ENCODE data around the gene FCGR3B.
"Not testable (repeated sequence)": the region's sequence is repeated elsewhere in the genome, so short reads cannot be mapped to it uniquely, and the experiment has no call there.

FCGR3B gene

DNA sequence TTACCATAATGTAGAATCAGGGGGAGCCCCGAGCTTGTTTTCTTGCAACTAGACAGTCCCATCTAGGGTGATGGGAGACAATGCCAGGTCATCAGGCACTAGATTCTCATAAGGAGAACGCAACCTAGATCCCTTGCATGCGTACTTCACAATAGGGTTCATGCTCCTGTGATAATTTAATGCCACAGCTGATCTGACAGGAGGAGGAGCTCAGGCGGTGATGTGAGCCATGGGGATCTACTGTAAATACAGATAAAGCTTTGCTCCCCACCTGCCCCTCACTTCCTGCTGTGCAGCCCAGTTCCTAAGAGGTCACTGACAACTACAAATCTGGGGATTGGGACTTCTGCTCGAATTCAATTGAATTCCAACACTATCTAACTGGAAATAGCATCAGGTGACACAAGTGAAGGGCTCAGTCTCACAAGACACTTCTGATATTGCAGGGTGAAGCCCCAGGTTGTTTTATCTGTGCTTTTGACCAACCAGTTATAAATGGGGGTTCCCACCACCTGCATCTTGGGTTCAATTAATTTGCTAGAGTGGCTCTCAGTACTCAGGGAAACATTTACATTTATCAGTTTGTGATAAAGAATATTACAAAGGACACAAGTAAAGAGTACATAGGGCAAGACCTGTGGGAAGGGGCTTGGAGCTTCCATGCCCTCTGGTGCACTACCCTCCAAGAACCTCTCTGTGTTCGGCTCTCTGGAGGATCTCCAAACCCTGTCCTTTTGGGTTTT lies 7.4 kb upstream of the FCGR3B start:
- DNase-seq, result not testable (repeated sequence)

DNA sequence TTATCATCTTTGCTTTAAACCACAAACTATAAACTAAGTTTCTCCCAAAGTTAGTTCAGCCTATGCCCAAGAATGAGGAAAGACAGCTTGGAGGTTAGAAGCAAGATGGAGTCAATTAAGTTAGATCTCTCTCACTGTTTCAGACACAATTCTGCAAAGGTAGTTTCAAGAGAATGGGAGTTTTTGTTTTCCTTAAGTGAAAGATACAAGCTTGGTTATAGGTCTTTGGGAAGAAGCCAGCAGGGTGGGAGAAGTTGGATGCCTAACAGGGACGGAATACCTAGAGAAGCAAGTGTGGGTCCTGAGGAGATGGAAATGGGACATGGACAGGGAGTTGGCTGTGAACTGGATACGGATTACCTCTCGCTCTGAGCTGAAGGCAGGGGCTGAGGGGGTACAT lies 6.0 kb upstream of the FCGR3B start:
- DNase-seq, result not testable (repeated sequence)

DNA sequence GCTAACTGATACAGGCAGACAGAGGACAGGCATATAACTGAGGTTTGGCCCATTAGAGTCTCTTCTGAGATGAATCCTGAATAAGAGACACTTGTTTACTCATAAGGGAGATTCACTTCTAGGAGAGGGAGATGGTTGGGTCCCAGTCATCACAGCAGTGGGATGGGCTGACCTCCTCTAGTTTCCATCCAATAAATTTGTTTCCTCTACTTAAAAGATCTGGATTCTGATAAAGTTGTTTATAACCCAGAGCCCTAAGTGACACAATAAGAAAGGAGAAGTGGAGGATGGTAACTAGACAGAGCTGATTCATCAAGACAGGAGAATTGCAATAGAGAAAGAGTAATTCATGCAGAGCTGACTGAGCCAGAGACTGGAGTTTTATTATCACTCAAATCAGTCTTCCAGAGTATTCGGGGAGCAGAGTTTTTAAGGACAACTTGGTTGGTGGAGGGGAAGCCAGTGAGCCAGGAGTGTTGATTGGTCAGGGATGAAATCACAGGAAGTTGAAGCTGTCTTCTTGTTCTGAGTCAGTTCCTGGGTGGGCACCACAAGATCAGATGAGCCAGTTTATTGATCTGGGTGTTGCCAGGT lies 5.3 kb upstream of the FCGR3B start:
- not testable (repeated sequence) for DNase-seq

DNA sequence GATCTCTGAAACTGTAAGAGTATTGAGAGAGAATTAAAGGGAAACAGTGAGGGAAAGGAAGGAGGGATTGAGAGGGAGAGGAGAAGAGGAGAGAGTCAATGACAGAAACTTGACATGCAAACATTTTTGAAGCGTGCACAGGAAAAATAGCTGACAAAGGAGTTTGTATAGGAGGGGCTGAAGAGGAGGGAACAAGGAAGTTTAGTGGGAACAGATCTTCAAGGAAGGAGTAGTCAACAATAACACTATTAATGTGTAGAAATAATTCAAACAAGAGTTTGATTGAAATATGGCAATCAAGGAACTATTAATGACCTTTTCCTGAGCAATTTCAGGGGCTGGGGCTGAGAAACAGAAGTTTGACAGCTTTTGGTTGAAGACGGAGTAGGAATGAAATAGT lies 4.0 kb upstream of the FCGR3B start:
- not testable (repeated sequence) for DNase-seq

DNA sequence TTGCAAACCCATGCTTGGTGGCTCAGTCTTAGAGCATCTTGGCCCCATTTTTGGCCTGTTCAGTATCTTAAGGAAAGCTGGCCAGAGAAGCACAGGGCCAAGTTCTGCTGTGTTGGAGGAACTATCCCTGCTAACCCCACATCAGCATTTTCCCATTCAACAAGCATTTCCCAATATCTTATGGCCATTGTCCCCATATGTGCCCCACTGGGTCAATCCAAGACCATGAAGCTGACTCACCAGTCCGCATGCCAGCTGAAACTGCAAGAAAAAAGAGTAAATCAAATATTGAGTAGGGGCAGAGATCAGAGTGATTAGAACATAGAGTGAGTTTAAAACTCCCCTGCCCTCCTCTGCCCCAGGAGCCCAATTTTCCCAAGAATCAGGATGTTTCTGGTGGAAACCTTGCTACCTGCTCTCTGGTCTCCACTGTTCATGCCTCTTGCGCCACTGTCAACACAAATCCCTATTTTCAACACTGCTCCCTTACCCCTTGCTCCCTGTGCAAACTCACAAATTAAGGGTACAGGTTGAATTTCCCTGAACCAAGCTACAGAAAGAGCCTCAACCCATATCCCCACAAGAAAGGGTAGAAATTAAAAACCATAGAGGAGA lies 741 bp downstream of the FCGR3B start:
- DNase-seq, result not testable (repeated sequence)

DNA sequence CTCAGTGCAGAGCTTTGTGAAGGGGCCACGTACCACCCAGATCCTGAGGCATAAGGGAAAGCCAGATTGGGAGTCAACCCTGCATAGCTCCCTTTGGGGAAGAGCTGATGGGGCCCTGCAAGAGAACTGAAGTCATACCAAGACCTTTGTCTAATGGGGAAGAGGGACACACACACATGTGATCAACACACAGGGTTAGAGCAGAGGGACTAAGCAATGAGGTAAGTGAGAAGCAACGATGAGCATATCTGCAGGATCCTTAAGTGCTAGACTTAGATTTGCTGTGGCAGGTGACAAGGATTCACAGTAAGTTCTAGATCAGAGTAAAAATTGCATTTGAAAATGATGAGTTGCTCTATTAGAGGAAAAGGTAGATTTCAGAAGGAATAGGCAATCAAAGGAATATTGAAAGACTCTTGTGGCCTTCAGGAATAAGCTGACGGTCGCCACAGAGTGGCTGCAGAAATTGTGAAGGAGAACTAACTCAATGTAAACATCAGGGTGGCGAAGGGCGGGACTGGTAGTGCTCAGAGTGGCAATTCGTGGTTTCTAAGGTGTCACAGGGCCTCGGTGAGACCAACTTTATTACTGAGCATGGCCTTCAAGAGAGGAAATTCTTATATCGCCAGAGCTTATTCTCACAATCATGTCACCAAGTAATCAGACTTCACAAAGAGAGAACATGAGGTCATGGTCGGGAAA lies 4.4 kb downstream of the FCGR3B start:
- not testable (repeated sequence) for DNase-seq

DNA sequence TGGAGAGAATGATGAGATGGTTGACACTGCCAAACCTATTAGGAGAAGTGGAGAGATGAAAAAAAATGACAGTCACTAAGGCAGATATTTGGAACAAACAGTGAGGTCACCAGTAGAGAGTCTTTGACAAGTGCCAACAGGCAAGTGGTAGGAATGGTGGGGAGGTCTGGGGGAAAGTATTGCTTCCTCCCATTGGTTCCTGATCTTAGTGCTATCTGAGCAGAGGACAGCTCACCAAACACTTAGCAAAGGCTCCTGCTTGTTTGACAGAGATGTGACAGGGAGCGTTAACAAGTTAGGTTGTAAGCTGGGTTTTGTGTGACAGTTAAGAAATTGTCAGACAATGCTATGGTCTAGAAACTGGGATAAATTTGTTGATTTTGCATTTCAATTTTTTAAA lies 6.4 kb downstream of the FCGR3B start:
- DNase-seq, result not testable (repeated sequence)

DNA sequence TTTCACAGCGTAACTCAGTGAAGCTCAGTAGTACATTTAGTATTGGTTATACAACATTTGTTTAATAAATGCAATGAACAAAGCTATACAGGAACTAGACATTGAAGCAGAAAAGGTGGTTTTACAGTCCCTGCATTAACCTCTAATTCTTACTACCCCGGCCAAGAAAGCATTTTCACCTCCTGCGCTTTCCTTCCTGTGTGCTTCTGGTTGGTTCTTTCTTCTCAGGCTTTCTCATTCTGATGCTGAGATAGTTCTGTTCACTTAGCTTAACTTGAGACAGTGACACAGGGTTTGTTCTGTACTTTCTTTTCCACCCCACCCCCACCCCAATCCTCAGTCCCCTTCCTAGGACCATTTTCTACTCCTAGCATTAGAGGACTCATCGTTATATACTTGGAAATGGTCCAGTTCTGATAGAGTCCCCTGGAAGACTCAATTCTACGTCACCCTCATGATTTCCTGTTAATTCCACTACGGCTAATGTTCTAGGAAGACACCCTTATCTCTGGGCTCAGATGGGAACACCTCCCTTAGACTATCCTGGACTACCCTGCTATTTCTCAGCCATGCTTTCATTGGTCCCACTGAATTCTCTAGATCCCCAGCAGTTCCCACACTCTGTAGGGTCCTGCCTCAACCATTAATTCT lies 7.5 kb downstream of the FCGR3B start:
- not testable (repeated sequence) for DNase-seq

DNA sequence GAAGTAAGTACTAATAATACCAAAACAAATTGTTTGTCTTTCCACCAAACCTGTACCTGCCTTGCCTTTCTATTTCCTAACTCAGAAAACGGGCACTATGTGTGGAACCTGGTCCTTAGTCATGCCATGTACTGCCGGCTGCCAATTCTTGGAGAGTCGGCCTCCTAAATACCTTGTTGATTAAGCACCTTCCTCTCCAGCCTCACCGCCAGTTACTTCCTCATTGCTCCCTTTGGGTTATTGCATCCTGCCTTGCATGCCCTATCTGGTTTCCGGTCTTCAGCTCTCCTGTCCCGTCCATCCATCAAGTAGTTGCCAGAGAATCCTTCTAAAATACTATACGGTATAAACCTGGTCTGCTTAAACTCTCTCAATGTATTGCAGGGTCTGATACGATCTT lies 8.9 kb downstream of the FCGR3B start:
- DNase-seq, result not testable (repeated sequence)

DNA sequence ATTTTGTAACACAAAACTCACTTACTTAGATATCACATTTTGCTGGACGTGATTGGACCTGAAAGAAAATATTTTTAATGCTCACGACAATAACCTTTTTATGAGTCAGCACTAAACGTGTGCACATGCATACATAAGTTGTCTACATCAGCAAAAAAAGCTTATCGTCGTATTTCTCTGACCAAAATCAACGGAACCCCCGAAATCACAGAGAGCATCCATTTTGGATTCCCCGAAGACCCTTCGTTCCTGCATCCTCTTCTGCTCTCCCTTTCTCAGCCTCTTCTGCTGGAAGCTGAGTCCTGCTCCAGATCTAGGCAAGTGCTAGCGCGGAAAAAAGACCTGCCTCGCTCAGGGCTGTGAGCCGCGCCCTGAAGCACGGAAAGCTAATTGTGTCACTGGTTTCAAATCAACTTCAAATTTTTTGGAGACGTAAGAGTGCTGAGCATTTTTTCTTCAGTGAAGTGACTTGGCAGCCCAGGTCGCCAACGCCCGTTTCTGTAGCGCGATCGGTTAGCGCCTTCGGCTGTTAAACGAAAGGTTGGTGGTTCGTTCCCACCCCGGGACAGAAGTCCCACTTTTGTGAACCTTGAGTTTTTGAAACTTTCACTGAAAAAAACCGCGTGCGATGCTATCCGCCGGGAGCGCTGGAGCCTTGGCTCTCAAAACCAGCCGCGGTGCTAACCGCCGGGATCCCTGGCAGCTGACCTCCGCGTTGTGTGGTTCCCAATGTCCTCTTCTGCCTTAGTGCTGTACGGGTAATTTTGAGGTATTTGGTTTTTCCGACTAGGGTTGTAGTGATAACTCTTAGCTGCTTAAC lies 9.6 kb downstream of the FCGR3B start:
- DNase-seq, result not testable (repeated sequence)

DNA sequence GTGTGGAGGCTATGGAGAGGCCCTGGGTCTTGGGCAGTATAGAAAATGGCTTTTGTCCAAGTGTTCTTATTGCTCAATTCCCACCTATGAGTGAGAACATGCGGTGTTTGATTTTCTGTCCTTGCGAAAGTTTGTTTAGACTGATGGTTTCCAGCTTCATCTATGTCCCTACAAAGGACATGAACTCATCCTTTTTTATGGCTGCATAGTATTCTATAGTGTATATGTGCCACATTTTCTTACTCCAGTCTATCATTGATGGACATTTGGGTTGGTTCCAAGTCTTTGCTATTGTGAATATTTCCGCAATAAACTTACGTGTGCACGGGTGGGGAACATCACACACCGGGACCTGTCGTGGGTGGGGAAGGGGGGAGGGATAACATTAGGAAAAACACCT lies 10.6 kb downstream of the FCGR3B start:
- DNase-seq, result not testable (repeated sequence)

DNA sequence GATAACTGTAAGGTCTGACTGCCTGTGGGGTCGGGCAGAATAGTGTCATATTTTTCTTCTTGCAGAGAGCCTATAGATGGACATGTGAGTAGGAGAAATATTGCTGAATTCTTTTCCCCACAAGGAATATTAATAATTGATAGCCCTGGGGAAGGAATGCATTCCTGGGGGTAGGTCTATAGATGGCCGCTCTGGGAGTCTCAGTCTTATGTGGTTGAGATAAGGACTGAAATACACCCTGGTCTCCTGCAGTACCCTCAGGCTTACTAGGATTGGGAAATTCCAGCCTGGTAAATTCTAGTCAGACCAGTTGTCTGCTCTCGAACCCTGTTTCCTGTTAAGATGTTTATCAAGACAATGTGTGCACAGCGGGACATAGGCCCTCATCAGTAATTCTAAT lies 12.5 kb downstream of the FCGR3B start:
- DNase-seq, result not testable (repeated sequence)

DNA sequence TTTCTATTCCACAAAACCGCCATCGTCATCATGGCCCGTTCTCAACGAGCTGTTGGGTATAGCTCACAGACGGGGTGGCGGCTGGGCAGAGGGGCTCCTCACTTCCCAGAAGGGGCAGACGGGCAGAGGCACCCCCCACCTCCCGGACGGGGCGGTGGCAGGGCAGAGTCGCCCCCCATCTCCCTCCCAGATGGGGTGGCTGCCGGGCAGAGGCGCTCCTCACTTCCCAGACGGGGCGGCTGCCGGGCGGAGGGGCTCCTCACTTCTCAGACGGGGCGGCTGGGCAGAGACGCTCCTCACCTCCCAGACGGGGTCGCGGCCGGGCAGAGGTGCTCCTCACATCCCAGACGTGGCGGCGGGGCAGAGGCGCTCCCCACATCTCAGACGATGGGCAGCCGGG lies 14.6 kb downstream of the FCGR3B start:
- DNase-seq, result not testable (repeated sequence)

DNA sequence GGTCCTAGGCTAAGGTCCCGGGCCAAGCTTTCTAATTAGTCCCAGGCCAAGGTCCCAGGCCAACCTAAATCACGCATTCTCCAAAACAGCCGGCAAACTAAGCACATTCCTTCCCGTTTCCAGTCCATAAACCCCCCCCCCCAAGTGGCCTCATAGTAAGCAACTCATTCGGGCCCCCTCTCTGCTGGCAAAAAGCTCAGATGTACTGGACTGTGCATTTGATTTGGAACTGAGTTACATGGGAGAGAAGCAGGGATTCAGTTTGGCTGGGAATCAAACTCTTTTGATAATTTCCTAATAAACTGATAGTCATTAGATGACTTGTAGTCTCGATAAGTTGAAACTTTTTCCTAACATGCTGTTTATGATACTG lies 17.8 kb downstream of the FCGR3B start:
- not testable (repeated sequence) for DNase-seq

DNA sequence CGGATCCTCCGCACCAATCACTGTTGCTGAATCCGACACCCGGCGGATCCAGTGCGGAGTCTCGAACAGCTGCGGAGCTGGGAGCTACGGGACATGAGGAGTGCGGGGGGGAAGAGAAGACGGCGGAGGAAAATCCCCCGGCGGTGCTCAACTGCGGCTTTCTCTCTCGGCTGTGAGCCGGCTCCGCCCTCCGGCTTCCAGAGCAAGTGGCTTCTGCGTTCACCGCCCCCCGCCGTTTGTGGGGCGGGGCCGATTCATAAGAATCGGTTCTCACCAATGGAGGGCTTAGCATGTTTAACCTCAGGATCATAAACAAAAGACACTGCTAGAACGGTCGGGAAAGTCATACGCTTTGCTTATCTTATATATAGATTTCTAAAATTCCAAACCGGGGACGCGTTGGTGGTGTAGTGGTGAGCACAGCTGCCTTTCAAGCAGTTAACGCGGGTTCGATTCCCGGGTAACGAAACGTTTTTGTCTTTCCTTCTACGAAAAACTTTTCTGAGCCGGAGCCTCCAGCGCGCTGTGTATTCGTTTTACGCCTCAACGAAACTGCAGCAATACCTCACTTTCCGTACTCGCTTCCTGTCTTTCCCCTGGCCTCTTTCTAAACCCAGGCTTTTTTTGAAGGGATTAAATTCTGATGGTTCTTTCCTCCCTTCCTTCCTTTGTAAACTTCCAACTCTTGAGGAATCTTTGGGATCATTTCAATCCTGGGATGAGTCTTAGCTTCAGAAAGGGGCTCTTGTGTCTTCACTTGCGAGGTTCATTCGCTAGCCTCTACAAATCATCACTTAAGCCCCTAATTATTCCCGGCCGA lies 18.4 kb downstream of the FCGR3B start:
- peak; percentile 91 for DNase-seq

DNA sequence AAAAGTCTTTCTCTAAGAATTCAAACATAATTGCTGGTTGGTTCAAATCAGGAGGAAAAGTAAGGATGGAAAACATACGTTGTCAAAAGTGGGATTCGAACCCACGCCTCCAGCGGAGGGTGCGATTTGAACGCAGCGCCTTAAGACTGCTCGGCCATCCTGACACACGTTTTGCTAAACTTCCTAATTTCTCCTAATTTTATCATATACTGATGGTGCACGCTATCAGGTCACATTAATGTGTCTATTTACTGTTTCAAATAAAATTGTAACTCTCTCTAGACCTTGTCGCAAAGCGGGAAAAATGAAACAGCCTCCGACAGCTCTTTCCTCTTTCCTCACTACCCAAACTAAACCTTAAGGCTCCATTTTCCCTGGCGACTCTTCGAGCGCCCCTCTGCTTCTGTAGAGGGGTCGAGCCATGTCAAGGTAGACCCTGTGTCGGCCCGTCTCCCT lies 19.1 kb downstream of the FCGR3B start:
- not testable (repeated sequence) for DNase-seq

DNA sequence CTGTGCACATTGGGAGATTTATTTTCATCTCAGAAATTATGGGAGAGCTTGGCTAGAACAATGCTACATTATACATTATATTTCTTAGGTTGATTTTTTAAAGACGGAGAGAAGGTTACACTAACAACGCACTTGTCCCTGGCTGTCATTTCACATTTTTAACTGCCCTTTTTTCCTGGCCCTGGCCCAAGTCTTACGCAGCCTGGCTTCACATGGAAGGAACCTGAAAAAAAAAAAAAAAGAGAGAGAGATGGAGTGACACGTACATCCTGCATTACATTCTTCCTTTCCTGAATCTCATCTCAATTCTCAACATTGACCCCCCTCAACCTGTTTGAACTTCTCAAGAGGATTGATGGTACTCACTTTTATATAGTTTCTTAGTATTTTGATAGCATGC lies 20.8 kb downstream of the FCGR3B start:
- DNase-seq, result not testable (repeated sequence)

DNA sequence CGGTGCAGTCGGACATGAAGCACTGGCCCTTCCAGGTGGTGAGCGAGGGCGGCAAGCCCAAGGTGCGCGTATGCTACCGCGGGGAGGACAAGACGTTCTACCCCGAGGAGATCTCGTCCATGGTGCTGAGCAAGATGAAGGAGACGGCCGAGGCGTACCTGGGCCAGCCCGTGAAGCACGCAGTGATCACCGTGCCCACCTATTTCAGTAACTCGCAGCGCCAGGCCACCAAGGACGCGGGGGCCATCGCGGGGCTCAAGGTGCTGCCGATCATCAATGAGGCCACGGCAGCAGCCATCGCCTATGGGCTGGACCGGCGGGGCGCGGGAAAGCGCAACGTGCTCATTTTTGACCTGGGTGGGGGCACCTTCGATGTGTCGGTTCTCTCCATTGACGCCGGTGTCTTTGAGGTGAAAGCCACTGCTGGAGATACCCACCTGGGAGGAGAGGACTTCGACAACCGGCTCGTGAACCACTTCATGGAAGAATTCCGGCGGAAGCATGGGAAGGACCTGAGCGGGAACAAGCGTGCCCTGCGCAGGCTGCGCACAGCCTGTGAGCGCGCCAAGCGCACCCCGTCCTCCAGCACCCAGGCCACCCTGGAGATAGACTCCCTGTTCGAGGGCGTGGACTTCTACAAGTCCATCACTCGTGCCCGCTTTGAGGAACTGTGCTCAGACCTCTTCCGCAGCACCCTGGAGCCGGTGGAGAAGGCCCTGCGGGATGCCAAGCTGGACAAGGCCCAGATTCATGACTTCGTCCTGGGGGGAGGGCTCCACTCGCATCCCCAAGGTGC lies 24.2 kb downstream of the FCGR3B start:
- not testable (repeated sequence) for DNase-seq

DNA sequence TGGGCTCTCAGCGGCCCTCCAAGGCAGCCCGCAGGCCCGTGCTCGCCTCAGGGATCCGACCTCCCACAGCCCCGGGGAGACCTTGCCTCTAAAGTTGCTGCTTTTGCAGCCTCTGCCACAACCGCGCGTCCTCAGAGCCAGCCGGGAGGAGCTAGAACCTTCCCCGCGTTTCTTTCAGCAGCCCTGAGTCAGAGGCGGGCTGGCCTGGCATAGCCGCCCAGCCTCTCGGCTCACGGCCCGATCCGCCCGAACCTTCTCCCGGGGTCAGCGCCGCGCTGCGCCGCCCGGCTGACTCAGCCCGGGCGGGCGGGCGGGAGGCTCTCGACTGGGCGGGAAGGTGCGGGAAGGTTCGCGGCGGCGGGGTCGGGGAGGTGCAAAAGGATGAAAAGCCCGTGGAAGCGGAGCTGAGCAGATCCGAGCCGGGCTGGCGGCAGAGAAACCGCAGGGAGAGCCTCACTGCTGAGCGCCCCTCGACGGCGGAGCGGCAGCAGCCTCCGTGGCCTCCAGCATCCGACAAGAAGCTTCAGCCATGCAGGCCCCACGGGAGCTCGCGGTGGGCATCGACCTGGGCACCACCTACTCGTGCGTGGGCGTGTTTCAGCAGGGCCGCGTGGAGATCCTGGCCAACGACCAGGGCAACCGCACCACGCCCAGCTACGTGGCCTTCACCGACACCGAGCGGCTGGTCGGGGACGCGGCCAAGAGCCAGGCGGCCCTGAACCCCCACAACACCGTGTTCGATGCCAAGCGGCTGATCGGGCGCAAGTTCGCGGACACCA lies 25.0 kb downstream of the FCGR3B start:
- not testable (repeated sequence) for DNase-seq
